Measurements from ENCODE around the gene ELMO3. TPM values are rescaled to one million over a fixed set of nuclear protein-coding genes. Genes with fewer than 3 reads are reported as not detected.

The ELMO3 gene
- total and polyA plus RNA-seq, 2 of the 13 experiments (the other 11 are each of a cell fraction or from before 2014, with no cell fraction given): 2.6 to 4.0 TPM

DNA sequence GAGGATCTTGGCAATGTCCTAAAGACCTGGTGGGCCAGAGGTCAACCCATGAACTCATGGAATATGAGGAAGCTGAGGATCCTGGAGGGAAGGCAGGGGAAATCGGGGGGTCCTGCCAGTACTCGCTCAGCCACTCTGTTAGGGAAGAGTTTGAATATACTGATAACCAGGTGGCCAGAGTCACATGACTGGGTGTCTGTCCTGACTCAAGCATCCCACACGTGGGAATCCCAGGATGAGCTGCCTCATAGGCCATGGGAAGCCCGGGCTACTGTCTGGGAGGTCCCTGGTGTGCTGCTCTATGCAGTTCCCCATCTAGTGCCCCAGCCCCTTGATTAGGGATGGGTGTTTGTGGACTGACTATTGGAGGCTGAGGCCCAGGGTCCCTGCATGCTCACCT, 10.6 kb upstream of the ELMO3 start:
- H4K20me1 ChIP-seq (ENCODE audit: insufficient read depth, low read length): no peaks in the 10 kb centered on the region; the same call in 1 of the 2 replicates
- H3K4me3 ChIP-seq (replicated peaks in 1 of 3; ENCODE audit: insufficient read depth in 1 of 3, low read depth in 2 of 3, low read length in 3 of 3): no peak overlapping the region
- no TSS peak for BruUV-seq (replicated peaks)
- CTCF ChIA-PET (ENCODE audit: low intra/inter-chr PET ratio, low total read pairs): no interaction called here
- H2AFZ ChIP-seq (ENCODE audit: low read length): no peak overlapping the region
- H3K4me2 ChIP-seq (ENCODE audit: low read depth, low read length): no peak overlapping the region
- intact Hi-C loops (cut with micrococcal nuclease; ENCODE audit: unreplicated experiment) (loop anchor here (5.0 kb wide), 1 partner anchor 39 kb away; the partner anchor contains the start of gene TMEM208), in situ Hi-C loops (cut with HindIII; ENCODE audit: extremely low pct_ligation_motif_present, low pct_unique_long_range_greater_than_20kb) (loop anchor here (5.0 kb wide), 1 partner anchor 211 kb away; no protein-coding TSS in a partner anchor)
- peaks cover 13% of the 10 kb centered on the region for H3K79me2 ChIP-seq (ENCODE audit: insufficient read depth, low read length)
- H3K9ac ChIP-seq (ENCODE audit: insufficient read depth, low read depth, low read length): no peak overlapping the region
- 19% methylated on average over 3 of the region's 4 CpGs for WGBS (ENCODE audit: low lambda C conversion rate)
- no peaks in the 10 kb centered on the region for H3K36me3 ChIP-seq (replicated peaks in 1 of 2; ENCODE audit: control insufficient read depth in 1 of 2, insufficient read depth in 2 of 2, low read length in 2 of 2)
- no peak for DNase-seq (ENCODE audit: low spot score)
- H3K4me1 ChIP-seq (ENCODE audit: insufficient read depth, low read length): peaks cover 56% of the 10 kb centered on the region
- no peak for TF ChIP-seq HOXA5 (CRISPR knock-in tag; IDR thresholded peaks at IDR 0.05)
- TF ChIP-seq RAD51 (IDR thresholded peaks at IDR 0.05; ENCODE audit: borderline replicate concordance): no peak
- no peak for TF ChIP-seq ATRX (CRISPR knock-in tag; IDR thresholded peaks at IDR 0.05; ENCODE audit: borderline replicate concordance)
- TF ChIP-seq MYC (CRISPR knock-in tag; IDR thresholded peaks at IDR 0.05; ENCODE audit: borderline replicate concordance): no peak
- no peak for TF ChIP-seq ZNF713 (CRISPR knock-in tag; IDR thresholded peaks at IDR 0.05)
- no peak for TF ChIP-seq FOXP1 (IDR thresholded peaks at IDR 0.05)
- TF ChIP-seq FOXP1 (CRISPR knock-in tag; IDR thresholded peaks at IDR 0.05): no peak
- TF ChIP-seq ZBTB21 (CRISPR knock-in tag; IDR thresholded peaks at IDR 0.05): no peak
- no peak for TF ChIP-seq TFDP2 (CRISPR knock-in tag; IDR thresholded peaks at IDR 0.05)
- H3K27me3 ChIP-seq (ENCODE audit: control insufficient read depth in 1 of 2, insufficient read depth in 2 of 2, low read length in 2 of 2): peaks cover 7 to 16% of the 10 kb centered on the region in 2 experiments; a peak in 2 of 5 replicates
- H3K9me3 ChIP-seq (ENCODE audit: low read length): no peaks in the 10 kb centered on the region
- no peak overlapping the region for H3K27ac ChIP-seq (ENCODE audit: extremely low read length, insufficient read depth, low read length)
- no peak for FAIRE-seq
- POLR2A ChIA-PET: no interaction called here
- ATAC-seq: no peak

- intact Hi-C loops (cut with micrococcal nuclease; ENCODE audit: unreplicated experiment) (loop anchor here (5.0 kb wide), 1 partner anchor 39 kb away; the partner anchor contains the start of gene TMEM208), in situ Hi-C loops (cut with HindIII; ENCODE audit: extremely low pct_ligation_motif_present, low pct_unique_long_range_greater_than_20kb) (loop anchor here (5.0 kb wide), 1 partner anchor 211 kb away; no protein-coding TSS in a partner anchor)
- BruUV-seq (replicated peaks): no TSS peak
- H3K4me2 ChIP-seq (ENCODE audit: low read depth, low read length): no peak overlapping the region
- peaks cover 7 to 16% of the 10 kb centered on the region in 2 experiments; a peak in 2 of 5 replicates for H3K27me3 ChIP-seq (ENCODE audit: control insufficient read depth in 1 of 2, insufficient read depth in 2 of 2, low read length in 2 of 2)
- peaks cover 2 to 3% of the 10 kb centered on the region in 2 experiments; a peak in 2 of 5 replicates for H3K36me3 ChIP-seq (replicated peaks in 1 of 2; ENCODE audit: control insufficient read depth in 1 of 2, insufficient read depth in 2 of 2, low read length in 2 of 2)
- CTCF ChIA-PET (ENCODE audit: low intra/inter-chr PET ratio, low total read pairs): no interaction called here
- ATAC-seq (no peak), DNase-seq (ENCODE audit: low spot score) (no peak), FAIRE-seq (no peak)
- no peaks in the 10 kb centered on the region; the same call in 1 of the 2 replicates for H4K20me1 ChIP-seq (ENCODE audit: insufficient read depth, low read length)
- H3K9me3 ChIP-seq (ENCODE audit: low read length): no peaks in the 10 kb centered on the region
- 32% methylated on average over 6 of the region's 15 CpGs for WGBS (ENCODE audit: low lambda C conversion rate)
- no peak overlapping the region for H3K27ac ChIP-seq (ENCODE audit: extremely low read length, insufficient read depth, low read length)
- H3K9ac ChIP-seq (ENCODE audit: insufficient read depth, low read depth, low read length): no peak overlapping the region
- no peak overlapping the region for H3K4me3 ChIP-seq (replicated peaks in 1 of 3; ENCODE audit: insufficient read depth in 1 of 3, low read depth in 2 of 3, low read length in 3 of 3)
- H2AFZ ChIP-seq (ENCODE audit: low read length): no peak overlapping the region
- H3K4me1 ChIP-seq (ENCODE audit: insufficient read depth, low read length): peaks cover 60% of the 10 kb centered on the region
- peaks cover 18% of the 10 kb centered on the region for H3K79me2 ChIP-seq (ENCODE audit: insufficient read depth, low read length)
- POLR2A ChIA-PET: no interaction called here
- TF ChIP-seq, protein P1, sequence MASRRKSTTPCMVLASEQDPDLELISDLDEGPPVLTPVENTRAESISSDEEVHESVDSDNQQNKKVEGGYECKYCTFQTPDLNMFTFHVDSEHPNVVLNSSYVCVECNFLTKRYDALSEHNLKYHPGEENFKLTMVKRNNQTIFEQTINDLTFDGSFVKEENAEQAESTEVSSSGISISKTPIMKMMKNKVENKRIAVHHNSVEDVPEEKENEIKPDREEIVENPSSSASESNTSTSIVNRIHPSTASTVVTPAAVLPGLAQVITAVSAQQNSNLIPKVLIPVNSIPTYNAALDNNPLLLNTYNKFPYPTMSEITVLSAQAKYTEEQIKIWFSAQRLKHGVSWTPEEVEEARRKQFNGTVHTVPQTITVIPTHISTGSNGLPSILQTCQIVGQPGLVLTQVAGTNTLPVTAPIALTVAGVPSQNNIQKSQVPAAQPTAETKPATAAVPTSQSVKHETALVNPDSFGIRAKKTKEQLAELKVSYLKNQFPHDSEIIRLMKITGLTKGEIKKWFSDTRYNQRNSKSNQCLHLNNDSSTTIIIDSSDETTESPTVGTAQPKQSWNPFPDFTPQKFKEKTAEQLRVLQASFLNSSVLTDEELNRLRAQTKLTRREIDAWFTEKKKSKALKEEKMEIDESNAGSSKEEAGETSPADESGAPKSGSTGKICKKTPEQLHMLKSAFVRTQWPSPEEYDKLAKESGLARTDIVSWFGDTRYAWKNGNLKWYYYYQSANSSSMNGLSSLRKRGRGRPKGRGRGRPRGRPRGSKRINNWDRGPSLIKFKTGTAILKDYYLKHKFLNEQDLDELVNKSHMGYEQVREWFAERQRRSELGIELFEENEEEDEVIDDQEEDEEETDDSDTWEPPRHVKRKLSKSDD (CRISPR knock-in tag; IDR thresholded peaks at IDR 0.05; ENCODE audit: low read depth): no peak
- TF ChIP-seq MLLT10 (CRISPR knock-in tag; IDR thresholded peaks at IDR 0.05) (0 out of 2 replicates have a peak, but pooled peaks have one; percentile 55), ZNF10 (CRISPR knock-in tag; IDR thresholded peaks at IDR 0.05; ENCODE audit: borderline replicate concordance, low read depth) (no peak), CC2D1A (CRISPR knock-in tag; IDR thresholded peaks at IDR 0.05) (no peak), AHR (CRISPR knock-in tag; IDR thresholded peaks at IDR 0.05) (no peak), ZFP82 (CRISPR knock-in tag; IDR thresholded peaks at IDR 0.05; ENCODE audit: borderline replicate concordance) (no peak)
These were observed 10.1 kb upstream of the ELMO3 start for GRCh38 chr16:67188798-67189197.

All from HepG2 (cell line).